ENCODE data around the gene PI4KB. TPM values are rescaled to one million over a fixed set of nuclear protein-coding genes. Genes with fewer than 3 reads are reported as not detected.

PI4KB gene
- total and polyA plus RNA-seq, 4 donors = 14.2 to 27.1 (median 19.2) TPM

DNA sequence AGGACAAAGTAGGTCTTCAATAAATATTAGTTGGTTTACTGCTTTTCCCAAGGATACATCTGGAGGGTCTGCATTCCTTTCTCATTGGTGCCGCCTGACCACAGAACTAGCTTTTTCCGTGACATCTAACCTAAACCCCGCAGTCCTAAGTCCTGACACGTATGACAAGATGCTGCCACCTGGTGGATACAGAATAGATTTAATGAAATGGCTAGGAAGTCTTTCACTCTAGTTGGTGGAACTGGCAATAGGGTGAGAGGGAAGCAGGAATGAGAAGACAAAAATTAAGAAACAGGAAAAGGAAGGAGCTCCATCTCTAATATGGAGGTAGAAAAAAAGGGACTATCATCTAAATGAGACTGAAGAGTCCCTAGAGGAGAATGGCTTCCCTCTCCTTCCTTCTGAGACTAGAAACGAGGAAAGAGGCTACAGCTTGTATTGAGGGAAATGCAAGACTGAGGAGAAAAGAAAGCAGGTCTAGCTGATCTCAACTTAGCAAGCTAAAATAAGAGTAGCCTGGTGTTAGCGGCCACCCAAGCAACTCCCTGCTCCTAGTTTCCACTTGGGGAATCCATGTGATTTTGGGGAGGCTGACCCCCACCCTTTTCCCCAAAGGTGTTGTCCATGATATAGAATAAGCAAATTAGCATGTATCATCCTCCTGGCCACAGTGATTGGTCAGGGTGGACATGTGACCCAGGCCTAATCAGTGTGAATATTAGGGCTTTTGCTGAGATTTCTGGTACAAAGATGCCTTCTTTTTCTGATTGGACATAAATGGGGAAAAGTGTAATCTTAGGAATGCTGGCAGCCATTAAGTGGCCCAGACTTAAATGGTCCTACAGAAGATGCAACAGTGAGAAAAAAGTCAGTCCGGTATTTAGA is 13.9 kb upstream of the PI4KB start:
- no peak overlapping the region for H3K9ac ChIP-seq (ENCODE audit: low read depth in 1 of 2, low read length in 2 of 2)
- H3K4me3 ChIP-seq (ENCODE audit: low read depth in 1 of 3, low read length in 3 of 3) = no peak overlapping the region
- 34% methylated on average over 7 of the region's 7 CpGs for WGBS
- H3K4me1 ChIP-seq (ENCODE audit: control insufficient read depth in 4 of 4, insufficient read depth in 4 of 4, low read length in 3 of 4) = peaks cover 0 to 7% (median 4%) of the 10 kb centered on the region in 4 donors
- peak; percentile 55 for TF ChIP-seq HNF4G (IDR thresholded peaks at IDR 0.05)
- peak; percentile 30 for TF ChIP-seq YY1 (IDR thresholded peaks at IDR 0.05)
- peak; percentile 11 for TF ChIP-seq FOXA1 (IDR thresholded peaks at IDR 0.05)
- peak; percentile 25 for TF ChIP-seq SP1 (IDR thresholded peaks at IDR 0.05)
- TF ChIP-seq RAD21 (IDR thresholded peaks at IDR 0.05) = peak; percentile 96
- TF ChIP-seq CTCF (IDR thresholded peaks at IDR 0.05; ENCODE audit: low read depth, low read length, missing input control) = peak; percentile 70
- no peak for TF ChIP-seq FOXA2 (IDR thresholded peaks at IDR 0.05)
- peak; percentile 24 for TF ChIP-seq NR2F2 (IDR thresholded peaks at IDR 0.05)
- TF ChIP-seq RXRA (IDR thresholded peaks at IDR 0.05) = peak; percentile 36 to 41
- peak; percentile 80 for TF ChIP-seq HNF4A (conservative IDR thresholded peaks at IDR 0.05)
- TF ChIP-seq ZBTB33 (IDR thresholded peaks at IDR 0.05) = no peak
- TF ChIP-seq, protein P1, sequence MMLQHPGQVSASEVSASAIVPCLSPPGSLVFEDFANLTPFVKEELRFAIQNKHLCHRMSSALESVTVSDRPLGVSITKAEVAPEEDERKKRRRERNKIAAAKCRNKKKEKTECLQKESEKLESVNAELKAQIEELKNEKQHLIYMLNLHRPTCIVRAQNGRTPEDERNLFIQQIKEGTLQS (IDR thresholded peaks at IDR 0.05) = no peak
- peak in 1 of 2 donors; percentile 20 for TF ChIP-seq JUND (IDR thresholded peaks at IDR 0.05)
- H3K36me3 ChIP-seq (ENCODE audit: control insufficient read depth in 4 of 4, insufficient read depth in 3 of 4, low read depth in 1 of 4, low read length in 3 of 4) = peaks cover 0 to 24% (median 9%) of the 10 kb centered on the region in 4 donors
- H3K27me3 ChIP-seq (ENCODE audit: control insufficient read depth in 4 of 4, insufficient read depth in 4 of 4, low read length in 3 of 4) = no peaks in the 10 kb centered on the region
- no peaks in the 10 kb centered on the region for H3K9me3 ChIP-seq (ENCODE audit: control insufficient read depth in 4 of 4, low read length in 3 of 4)
- no peak for DNase-seq (ENCODE audit: low spot score)
- H3K27ac ChIP-seq (ENCODE audit: low read depth in 1 of 2, low read length in 2 of 2) = no peak overlapping the region

DNA sequence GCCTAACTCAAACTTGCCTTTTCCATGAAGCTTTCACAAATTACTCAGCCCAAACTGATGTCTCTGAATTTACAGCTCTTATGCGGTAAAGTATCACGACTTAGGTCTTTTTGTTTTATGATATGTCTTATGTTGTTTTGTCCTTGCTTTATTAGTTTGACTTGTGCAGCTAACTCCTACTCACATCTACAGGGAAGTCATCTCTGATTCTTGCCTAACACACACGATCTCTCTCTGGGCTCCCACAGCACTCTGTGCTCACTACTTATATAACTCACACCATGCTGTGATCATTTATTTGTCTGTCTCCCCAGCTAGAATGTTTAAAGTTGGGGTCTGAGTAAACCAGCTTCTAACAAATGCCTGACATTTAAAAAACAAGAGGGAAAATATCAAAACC is 9.3 kb upstream of the PI4KB start:
- 93% methylated on average over 3 of the region's 3 CpGs for WGBS
- Histone ChIP-seq H3K9ac (ENCODE audit: low read depth in 1 of 2, low read length in 2 of 2) (no peak overlapping the region), H3K4me1 (ENCODE audit: control insufficient read depth in 4 of 4, insufficient read depth in 4 of 4, low read length in 3 of 4) (peaks cover 0 to 3% (median 0%) of the 10 kb centered on the region in 4 donors), H3K27ac (ENCODE audit: low read depth in 1 of 2, low read length in 2 of 2) (no peak overlapping the region), H3K27me3 (ENCODE audit: control insufficient read depth in 4 of 4, insufficient read depth in 4 of 4, low read length in 3 of 4) (no peaks in the 10 kb centered on the region), H3K4me3 (ENCODE audit: low read depth in 1 of 3, low read length in 3 of 3) (no peak overlapping the region), H3K9me3 (ENCODE audit: control insufficient read depth in 4 of 4, low read length in 3 of 4) (no peaks in the 10 kb centered on the region), H3K36me3 (ENCODE audit: control insufficient read depth in 4 of 4, insufficient read depth in 3 of 4, low read depth in 1 of 4, low read length in 3 of 4) (no peaks in the 10 kb centered on the region)
- DNase-seq (ENCODE audit: low spot score) = no peak
- TF ChIP-seq, protein P1 (IDR thresholded peaks at IDR 0.05) = no peak
- TF ChIP-seq SP1 (IDR thresholded peaks at IDR 0.05) (no peak), FOXA2 (IDR thresholded peaks at IDR 0.05) (no peak), HNF4A (conservative IDR thresholded peaks at IDR 0.05) (no peak), EGR1 (IDR thresholded peaks at IDR 0.05; ENCODE audit: low read depth in 2 of 2) (no peak), YY1 (IDR thresholded peaks at IDR 0.05) (no peak), RAD21 (IDR thresholded peaks at IDR 0.05) (no peak), GABPA (IDR thresholded peaks at IDR 0.05 in 1 of 2, conservative IDR thresholded peaks at IDR 0.05 in 1 of 2) (no peak), HNF4G (IDR thresholded peaks at IDR 0.05) (no peak), FOXA1 (IDR thresholded peaks at IDR 0.05) (no peak), NR2F2 (IDR thresholded peaks at IDR 0.05) (no peak), RXRA (IDR thresholded peaks at IDR 0.05) (no peak), JUND (IDR thresholded peaks at IDR 0.05) (no peak), CTCF (IDR thresholded peaks at IDR 0.05; ENCODE audit: low read depth, low read length, missing input control) (no peak)
- TF ChIP-seq, protein P2, sequence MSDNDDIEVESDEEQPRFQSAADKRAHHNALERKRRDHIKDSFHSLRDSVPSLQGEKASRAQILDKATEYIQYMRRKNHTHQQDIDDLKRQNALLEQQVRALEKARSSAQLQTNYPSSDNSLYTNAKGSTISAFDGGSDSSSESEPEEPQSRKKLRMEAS (IDR thresholded peaks at IDR 0.05) = no peak
- TF ChIP-seq, protein P3, sequence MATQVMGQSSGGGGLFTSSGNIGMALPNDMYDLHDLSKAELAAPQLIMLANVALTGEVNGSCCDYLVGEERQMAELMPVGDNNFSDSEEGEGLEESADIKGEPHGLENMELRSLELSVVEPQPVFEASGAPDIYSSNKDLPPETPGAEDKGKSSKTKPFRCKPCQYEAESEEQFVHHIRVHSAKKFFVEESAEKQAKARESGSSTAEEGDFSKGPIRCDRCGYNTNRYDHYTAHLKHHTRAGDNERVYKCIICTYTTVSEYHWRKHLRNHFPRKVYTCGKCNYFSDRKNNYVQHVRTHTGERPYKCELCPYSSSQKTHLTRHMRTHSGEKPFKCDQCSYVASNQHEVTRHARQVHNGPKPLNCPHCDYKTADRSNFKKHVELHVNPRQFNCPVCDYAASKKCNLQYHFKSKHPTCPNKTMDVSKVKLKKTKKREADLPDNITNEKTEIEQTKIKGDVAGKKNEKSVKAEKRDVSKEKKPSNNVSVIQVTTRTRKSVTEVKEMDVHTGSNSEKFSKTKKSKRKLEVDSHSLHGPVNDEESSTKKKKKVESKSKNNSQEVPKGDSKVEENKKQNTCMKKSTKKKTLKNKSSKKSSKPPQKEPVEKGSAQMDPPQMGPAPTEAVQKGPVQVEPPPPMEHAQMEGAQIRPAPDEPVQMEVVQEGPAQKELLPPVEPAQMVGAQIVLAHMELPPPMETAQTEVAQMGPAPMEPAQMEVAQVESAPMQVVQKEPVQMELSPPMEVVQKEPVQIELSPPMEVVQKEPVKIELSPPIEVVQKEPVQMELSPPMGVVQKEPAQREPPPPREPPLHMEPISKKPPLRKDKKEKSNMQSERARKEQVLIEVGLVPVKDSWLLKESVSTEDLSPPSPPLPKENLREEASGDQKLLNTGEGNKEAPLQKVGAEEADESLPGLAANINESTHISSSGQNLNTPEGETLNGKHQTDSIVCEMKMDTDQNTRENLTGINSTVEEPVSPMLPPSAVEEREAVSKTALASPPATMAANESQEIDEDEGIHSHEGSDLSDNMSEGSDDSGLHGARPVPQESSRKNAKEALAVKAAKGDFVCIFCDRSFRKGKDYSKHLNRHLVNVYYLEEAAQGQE (IDR thresholded peaks at IDR 0.05) = no peak
